HT1080 (cell line): Measurements from ENCODE around the gene CYTH4. TPM values are rescaled to one million over a fixed set of nuclear protein-coding genes. Genes with fewer than 3 reads are reported as not detected.
"Not testable (repeated sequence)": the region's sequence is repeated elsewhere in the genome, so short reads cannot be mapped to it uniquely, and the experiment has no call there.

Experiments used
- DNase-seq: peaks from one replicate; pipeline ENCODE4 v3.0.0-alpha.2; 2015; ENCODE audit warnings: low read depth
- total RNA-seq: library from RNA; depleted of rRNA; stranded (reverse); fragments of >200 nt; shearing (Covaris generic); gene quantifications from 2 replicates; pipeline ENCODE4 v1.2.3, GENCODE V29; 2014

Gene CYTH4
- total RNA-seq, 1 experiment from 2014 or later, result 2.6 TPM

GRCh38 chr22:37248251-37248650 lies 34.1 kb upstream of the CYTH4 start:
- peak; percentile 39 for DNase-seq

DNA sequence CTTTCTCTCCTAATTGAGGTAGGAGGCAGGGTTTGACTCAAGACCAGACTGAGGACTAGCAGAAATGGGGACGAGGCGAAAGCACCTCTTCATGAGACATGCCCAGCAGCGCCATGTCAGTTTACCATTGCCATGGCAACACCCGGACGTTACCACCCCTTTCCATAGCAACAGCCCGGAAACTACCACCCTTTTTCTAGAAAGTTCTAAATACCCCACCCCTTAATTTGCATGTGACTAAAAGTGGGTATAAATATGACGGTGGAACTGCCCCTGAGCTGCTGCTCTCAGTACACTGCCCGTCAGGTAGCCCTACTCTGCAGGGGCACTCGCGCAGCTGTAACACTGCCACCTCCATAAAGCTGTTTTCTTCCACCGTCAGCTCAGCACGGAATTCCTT lies 32.3 kb upstream of the CYTH4 start:
- no peak for DNase-seq

DNA sequence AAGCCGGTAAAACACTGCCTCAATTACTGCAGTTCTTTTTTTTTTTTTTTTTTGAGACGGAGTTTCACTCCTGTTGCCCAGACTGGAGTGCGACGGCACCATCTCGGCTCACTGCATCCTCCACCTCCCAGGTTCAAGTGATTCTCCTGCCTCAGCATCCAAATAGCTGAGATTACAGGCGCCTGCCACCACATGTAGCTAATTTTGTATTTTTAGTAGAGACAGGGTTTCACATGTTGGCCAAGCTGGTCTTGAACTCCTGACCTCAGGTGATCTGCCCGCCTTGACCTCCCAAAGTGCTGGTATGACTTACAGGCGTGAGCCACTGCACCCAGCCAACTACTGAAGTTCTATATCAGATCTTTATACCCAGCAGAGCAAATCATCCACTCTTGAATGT lies 30.5 kb upstream of the CYTH4 start:
- DNase-seq, result not testable (repeated sequence)

GRCh38 chr22:37253126-37253660 lies 29.1 kb upstream of the CYTH4 start:
- DNase-seq, result peak; percentile 20

GRCh38 chr22:37254209-37254866 lies 28.0 kb upstream of the CYTH4 start:
- peak; percentile 76 for DNase-seq

DNA sequence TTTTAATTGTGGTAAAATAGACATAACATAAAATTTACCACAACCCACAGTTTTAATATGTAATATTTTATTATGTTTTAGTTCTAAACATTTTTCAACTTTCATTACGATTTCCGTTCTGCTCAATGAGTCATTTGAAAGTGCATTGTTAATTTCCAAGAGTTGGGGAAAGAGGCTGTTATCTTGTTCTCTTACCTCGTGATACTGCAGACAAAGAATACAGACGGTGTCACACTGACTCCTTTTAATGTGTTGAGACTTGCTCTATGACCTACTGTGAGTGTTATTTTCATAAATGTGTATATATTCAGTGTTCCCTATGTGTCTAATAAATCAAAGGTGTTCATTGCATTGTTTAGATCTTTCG lies 27.5 kb upstream of the CYTH4 start:
- peak; percentile 39 for DNase-seq

DNA sequence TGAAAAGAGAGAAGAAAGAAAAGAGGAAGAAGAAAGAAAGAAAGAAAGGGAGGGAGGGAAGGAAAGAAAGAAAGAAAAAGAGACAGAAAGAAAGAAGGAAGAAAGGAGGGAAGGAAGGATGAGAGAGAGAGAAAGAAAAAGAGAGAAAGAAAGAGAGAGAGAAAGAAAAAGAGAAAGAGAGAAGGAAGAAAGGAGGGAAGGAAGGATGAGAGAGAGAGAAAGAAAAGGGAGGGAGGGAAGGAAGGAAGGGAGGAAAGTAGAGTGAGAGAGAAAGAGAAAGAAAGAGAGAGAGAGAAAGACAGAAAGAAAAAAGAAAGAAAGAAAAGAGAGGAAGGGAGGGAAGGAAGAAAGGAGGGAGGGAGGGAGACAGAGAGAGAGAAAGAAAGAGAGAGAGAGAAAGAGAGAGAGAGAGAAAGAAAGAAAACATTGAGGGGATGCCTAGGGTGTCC lies 26.7 kb upstream of the CYTH4 start:
- DNase-seq, result no peak

- DNase-seq, result no peak
Measured at GRCh38 chr22:37256075-37256726, 26.1 kb upstream of the CYTH4 start.

- no peak for DNase-seq
Measured at GRCh38 chr22:37258005-37258752, 24.1 kb upstream of the CYTH4 start.

GRCh38 chr22:37258753-37259401 lies 23.4 kb upstream of the CYTH4 start:
- DNase-seq, result no peak

GRCh38 chr22:37259540-37260029 lies 22.7 kb upstream of the CYTH4 start:
- no peak for DNase-seq

GRCh38 chr22:37260155-37260795 lies 22.0 kb upstream of the CYTH4 start:
- DNase-seq, result no peak

GRCh38 chr22:37260901-37261336 lies 21.4 kb upstream of the CYTH4 start:
- DNase-seq, result peak; percentile 36

GRCh38 chr22:37262346-37262745 lies 20.0 kb upstream of the CYTH4 start:
- DNase-seq, result no peak

DNA sequence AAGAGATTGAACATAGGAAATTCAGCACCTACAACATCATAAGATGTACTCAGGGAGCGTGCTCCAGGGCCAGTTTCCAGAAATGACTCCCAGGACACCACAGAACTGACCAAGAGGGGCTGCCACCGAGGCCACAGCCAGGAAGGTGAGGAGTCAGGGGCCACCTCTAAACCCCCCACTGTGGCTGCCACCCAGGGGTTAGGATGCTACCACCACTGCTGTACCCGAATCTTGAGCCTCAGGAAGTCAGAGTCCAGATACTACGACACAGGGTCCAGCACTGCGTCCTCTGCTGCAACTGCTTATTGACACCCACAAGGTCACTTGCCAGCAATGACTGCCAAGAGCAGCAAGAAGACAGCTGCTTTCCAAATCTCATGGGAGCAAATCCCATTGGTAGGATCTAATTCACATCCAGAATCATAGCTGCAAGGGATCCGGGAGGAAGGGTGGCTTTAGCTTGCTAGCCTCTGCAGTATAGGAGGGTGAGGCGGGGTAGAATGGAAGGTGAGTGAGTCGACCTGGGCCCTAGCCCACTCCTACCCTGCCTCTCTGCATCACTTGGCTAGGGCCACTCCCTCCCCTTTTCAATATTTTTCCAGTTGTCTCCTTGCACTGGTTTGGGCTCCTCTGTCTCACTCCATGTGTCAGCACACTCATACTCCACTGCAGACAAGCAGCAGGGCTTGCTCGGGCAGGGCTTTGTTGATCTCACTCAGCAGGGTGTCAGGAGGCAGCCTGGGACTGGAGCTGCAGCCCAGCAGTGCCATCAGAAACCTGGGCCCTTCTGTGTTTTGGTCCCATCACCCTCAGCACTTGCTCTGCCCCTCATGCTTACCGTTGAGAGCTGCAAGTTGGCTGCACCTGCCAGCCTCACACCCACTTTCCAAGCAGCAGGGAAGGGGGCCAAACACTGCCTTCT lies 18.1 kb upstream of the CYTH4 start:
- no peak for DNase-seq

DNA sequence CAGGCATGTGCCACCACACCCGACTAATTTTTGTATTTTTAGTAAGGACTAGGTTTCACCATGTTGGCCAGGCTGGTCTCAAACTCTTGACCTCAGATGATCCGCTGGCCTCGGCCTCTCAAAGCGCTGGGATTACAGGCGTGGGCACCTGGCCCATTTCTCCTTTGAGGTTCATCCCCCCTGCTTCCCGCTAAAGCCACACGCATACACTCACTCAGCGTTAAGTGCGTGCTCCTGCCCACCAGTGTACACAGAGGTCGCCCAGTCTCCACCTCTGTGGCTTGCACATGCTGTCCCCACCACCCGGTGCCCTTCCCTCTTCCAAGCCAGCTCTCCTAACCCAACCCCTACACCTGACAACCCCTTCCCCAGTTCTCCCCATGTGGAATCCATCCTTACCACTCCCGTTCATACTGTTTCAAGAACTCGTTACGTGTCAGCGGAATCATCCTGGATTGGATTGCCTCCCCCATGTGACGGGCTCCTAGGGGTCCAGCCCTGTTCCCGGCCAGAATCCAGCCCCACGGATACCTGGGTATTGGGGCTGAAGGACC lies 15.7 kb upstream of the CYTH4 start:
- DNase-seq, result no peak

DNA sequence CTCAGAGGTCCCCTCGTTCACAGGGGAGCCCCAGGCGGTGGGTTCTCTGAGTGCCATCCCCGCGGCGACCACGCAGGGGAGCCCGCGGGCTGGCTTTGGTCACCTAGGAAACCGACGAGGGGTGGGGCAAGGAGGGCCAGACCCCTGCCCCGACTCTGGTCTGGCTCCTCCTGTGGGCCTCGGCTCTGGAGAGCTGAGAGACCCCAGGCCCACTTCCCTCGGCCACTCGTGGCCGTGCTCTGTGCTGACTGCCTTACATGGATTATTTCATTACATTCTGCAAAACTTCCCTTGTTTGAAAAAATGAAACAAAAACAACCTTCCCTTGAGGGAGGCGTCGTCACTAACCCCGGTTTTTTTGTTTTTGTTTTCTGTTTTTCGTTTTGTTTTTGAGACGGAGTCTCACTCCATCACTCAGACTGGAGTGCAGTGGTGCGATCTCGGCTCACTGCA lies 15.1 kb upstream of the CYTH4 start:
- peak; percentile 42 for DNase-seq

- DNase-seq, result no peak
Measured at GRCh38 chr22:37267661-37268413, 14.5 kb upstream of the CYTH4 start.
